Inflammatory macrophage (primary cell): ENCODE results near the gene ATXN7L1.

Experiments used
- DNase-seq, 2 donors: peaks; one replicate each; pipeline ENCODE4 v3.0.0-alpha.2; 2020 to 2022

Gene ATXN7L1

GRCh38 chr7:105769901-105770628 lies 106.3 kb downstream of the ATXN7L1 start:
- peak in 1 of 2 donors; percentile 30 for DNase-seq

GRCh38 chr7:105768898-105769507 lies 107.4 kb downstream of the ATXN7L1 start:
- no peak for DNase-seq

- no peak for DNase-seq
Measured at GRCh38 chr7:105768117-105768516, 108.3 kb downstream of the ATXN7L1 start.

- no peak for DNase-seq
Measured at GRCh38 chr7:105766421-105767073, 109.9 kb downstream of the ATXN7L1 start.

- no peak for DNase-seq
Measured at GRCh38 chr7:105765846-105766245, 110.6 kb downstream of the ATXN7L1 start.

- no peak for DNase-seq
Measured at GRCh38 chr7:105764506-105764905, 111.9 kb downstream of the ATXN7L1 start.

- DNase-seq, result no peak
Measured at GRCh38 chr7:105760551-105761447, 115.6 kb downstream of the ATXN7L1 start.

GRCh38 chr7:105759670-105760550 lies 116.5 kb downstream of the ATXN7L1 start:
- DNase-seq, result peak; percentile 48 to 53

- DNase-seq, result no peak
Measured at GRCh38 chr7:105756367-105756766, 120.0 kb downstream of the ATXN7L1 start.

GRCh38 chr7:105752671-105753275 lies 123.6 kb downstream of the ATXN7L1 start:
- no peak for DNase-seq

- no peak for DNase-seq
Measured at GRCh38 chr7:105751054-105751453, 125.3 kb downstream of the ATXN7L1 start.

- no peak for DNase-seq
Measured at GRCh38 chr7:105748701-105749100, 127.7 kb downstream of the ATXN7L1 start.

GRCh38 chr7:105745681-105746330 lies 130.6 kb downstream of the ATXN7L1 start:
- no peak for DNase-seq

- no peak for DNase-seq
Measured at GRCh38 chr7:105744258-105744657, 132.1 kb downstream of the ATXN7L1 start.

- peak; percentile 41 to 58 for DNase-seq
Measured at GRCh38 chr7:105743351-105744090, 132.9 kb downstream of the ATXN7L1 start.

GRCh38 chr7:105742787-105743186 lies 133.6 kb downstream of the ATXN7L1 start:
- DNase-seq, result peak; percentile 7 to 9

- no peak for DNase-seq
Measured at GRCh38 chr7:105741982-105742381, 134.4 kb downstream of the ATXN7L1 start.

- no peak for DNase-seq
Measured at GRCh38 chr7:105738133-105738532, 138.3 kb downstream of the ATXN7L1 start.

- no peak for DNase-seq
Measured at GRCh38 chr7:105734233-105734632, 142.2 kb downstream of the ATXN7L1 start.

GRCh38 chr7:105731042-105731441 lies 145.4 kb downstream of the ATXN7L1 start:
- no peak for DNase-seq
